HG02763 (cell line): ENCODE results near the gene BLCAP.

Experiments
- ATAC-seq: cut with Tn5 transposase; IDR thresholded peaks from one replicate; pipeline ENCODE4 v1.9.1; 2021; ENCODE audit warnings: mild to moderate bottlenecking, moderate library complexity; ENCODE audit not compliant: unreplicated experiment

Gene BLCAP

GRCh38 chr20:37530696-37531095, 3.0 kb upstream of the BLCAP start:
- ATAC-seq, result no peak

- ATAC-seq, result no peak
Observed at GRCh38 chr20:37529968-37530600, 2.4 kb upstream of the BLCAP start.

GRCh38 chr20:37529214-37529967, 1.7 kb upstream of the BLCAP start:
- ATAC-seq, result no peak

- ATAC-seq, result no peak
Observed at GRCh38 chr20:37528446-37529213, 954 bp upstream of the BLCAP start.

- no peak for ATAC-seq
Observed at GRCh38 chr20:37526839-37527637, 638 bp downstream of the BLCAP start.

GRCh38 chr20:37526238-37526838, 1.3 kb downstream of the BLCAP start:
- ATAC-seq, result no peak

GRCh38 chr20:37525810-37526209, 1.9 kb downstream of the BLCAP start:
- no peak for ATAC-seq

- no peak for ATAC-seq
Observed at GRCh38 chr20:37524859-37525708, 2.6 kb downstream of the BLCAP start.

- no peak for ATAC-seq
Observed at GRCh38 chr20:37523911-37524700, 3.6 kb downstream of the BLCAP start.

GRCh38 chr20:37523012-37523391, 4.7 kb downstream of the BLCAP start:
- no peak for ATAC-seq

GRCh38 chr20:37522260-37523011, 5.2 kb downstream of the BLCAP start:
- no peak for ATAC-seq

- ATAC-seq, result no peak
Observed at GRCh38 chr20:37521061-37521771, 6.5 kb downstream of the BLCAP start, which contains the start of gene NNAT. TSS of gene NNAT (plus strand) at chr20:37521250. CDS start at chr20:37521332, 82 bp downstream.

- no peak for ATAC-seq
Observed at GRCh38 chr20:37520419-37520955, 7.2 kb downstream of the BLCAP start.

GRCh38 chr20:37519508-37520418, 7.9 kb downstream of the BLCAP start:
- ATAC-seq, result no peak

GRCh38 chr20:37518606-37519507, 8.8 kb downstream of the BLCAP start:
- ATAC-seq, result no peak
